GM18505 (cell line): ENCODE data around the gene PLB1.

Experiments
- ATAC-seq: cut with Tn5 transposase; IDR thresholded peaks from one replicate; pipeline ENCODE4 v1.9.1; 2021; ENCODE audit not compliant: unreplicated experiment
- POLR2A ChIP-seq: IDR thresholded peaks from 4 replicates; pipeline ENCODE4 v1.6.1; 2011; ENCODE audit warnings: borderline replicate concordance; ENCODE audit not compliant: insufficient read depth, insufficient read length; ENCODE audit errors: extremely low read depth

PLB1 gene

GRCh38 chr2:28594332-28595108 is 98.7 kb downstream of the PLB1 start:
- no peak for ATAC-seq

GRCh38 chr2:28595323-28595722 is 99.5 kb downstream of the PLB1 start:
- no peak for ATAC-seq
- no peak for TF ChIP-seq POLR2A

More at GRCh38 chr2:28594332-28595108, 98.7 kb downstream of the PLB1 start:
- no peak for TF ChIP-seq POLR2A

- TF ChIP-seq POLR2A = no peak
- no peak for ATAC-seq
Observed at GRCh38 chr2:28598484-28598883, 102.6 kb downstream of the PLB1 start.

GRCh38 chr2:28600181-28600580 is 104.3 kb downstream of the PLB1 start:
- no peak for TF ChIP-seq POLR2A

GRCh38 chr2:28601616-28602015 is 105.8 kb downstream of the PLB1 start:
- TF ChIP-seq POLR2A = no peak
- no peak for ATAC-seq

More at GRCh38 chr2:28600181-28600580, 104.3 kb downstream of the PLB1 start:
- no peak for ATAC-seq

- ATAC-seq = no peak
Observed at GRCh38 chr2:28602136-28602660, 106.3 kb downstream of the PLB1 start.

GRCh38 chr2:28602751-28603639 is 107.1 kb downstream of the PLB1 start:
- no peak for TF ChIP-seq POLR2A
- ATAC-seq = no peak

More at GRCh38 chr2:28602136-28602660, 106.3 kb downstream of the PLB1 start:
- no peak for TF ChIP-seq POLR2A

GRCh38 chr2:28603821-28604220 is 108.0 kb downstream of the PLB1 start:
- no peak for TF ChIP-seq POLR2A
- ATAC-seq = no peak

GRCh38 chr2:28604284-28604843 is 108.5 kb downstream of the PLB1 start:
- ATAC-seq = no peak
- no peak for TF ChIP-seq POLR2A

- ATAC-seq = no peak
- TF ChIP-seq POLR2A = no peak
Observed at GRCh38 chr2:28606986-28607441, 111.2 kb downstream of the PLB1 start.

- ATAC-seq = no peak
- no peak for TF ChIP-seq POLR2A
Observed at GRCh38 chr2:28607730-28608499, 112.1 kb downstream of the PLB1 start.

GRCh38 chr2:28608500-28609424 is 112.9 kb downstream of the PLB1 start:
- no peak for TF ChIP-seq POLR2A
- ATAC-seq = no peak

GRCh38 chr2:28610583-28611201 is 114.8 kb downstream of the PLB1 start:
- ATAC-seq = no peak
- no peak for TF ChIP-seq POLR2A
